ENCODE measurements around the gene HOXD4.

HOXD4 gene

DNA sequence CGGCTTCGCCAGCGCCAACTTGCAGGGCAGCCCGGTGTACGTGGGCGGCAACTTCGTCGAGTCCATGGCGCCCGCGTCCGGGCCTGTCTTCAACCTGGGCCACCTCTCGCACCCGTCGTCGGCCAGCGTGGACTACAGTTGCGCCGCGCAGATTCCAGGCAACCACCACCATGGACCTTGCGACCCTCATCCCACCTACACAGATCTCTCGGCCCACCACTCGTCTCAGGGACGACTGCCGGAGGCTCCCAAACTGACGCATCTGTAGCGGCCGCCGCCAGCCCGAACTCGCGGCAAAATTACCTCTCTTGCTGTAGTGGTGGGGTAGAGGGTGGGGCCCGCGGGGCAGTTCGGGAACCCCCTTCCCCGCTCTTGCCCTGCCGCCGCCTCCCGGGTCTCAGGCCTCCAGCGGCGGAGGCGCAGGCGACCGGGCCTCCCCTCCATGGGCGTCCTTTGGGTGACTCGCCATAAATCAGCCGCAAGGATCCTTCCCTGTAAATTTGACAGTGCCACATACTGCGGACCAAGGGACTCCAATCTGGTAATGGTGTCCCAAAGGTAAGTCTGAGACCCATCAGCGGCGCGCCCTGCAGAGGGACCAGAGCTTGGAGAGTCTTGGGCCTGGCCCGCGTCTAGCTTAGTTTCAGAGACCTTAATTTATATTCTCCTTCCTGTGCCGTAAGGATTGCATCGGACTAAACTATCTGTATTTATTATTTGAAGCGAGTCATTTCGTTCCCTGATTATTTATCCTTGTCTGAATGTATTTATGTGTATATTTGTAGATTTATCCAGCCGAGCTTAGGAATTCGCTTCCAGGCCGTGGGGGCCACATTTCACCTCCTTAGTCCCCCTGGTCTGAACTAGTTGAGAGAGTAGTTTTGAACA is 20.9 kb downstream of the HOXD4 start:
- no peak for DNase-seq (ENCODE audit: low read depth)
- TF ChIP-seq, protein P1, sequence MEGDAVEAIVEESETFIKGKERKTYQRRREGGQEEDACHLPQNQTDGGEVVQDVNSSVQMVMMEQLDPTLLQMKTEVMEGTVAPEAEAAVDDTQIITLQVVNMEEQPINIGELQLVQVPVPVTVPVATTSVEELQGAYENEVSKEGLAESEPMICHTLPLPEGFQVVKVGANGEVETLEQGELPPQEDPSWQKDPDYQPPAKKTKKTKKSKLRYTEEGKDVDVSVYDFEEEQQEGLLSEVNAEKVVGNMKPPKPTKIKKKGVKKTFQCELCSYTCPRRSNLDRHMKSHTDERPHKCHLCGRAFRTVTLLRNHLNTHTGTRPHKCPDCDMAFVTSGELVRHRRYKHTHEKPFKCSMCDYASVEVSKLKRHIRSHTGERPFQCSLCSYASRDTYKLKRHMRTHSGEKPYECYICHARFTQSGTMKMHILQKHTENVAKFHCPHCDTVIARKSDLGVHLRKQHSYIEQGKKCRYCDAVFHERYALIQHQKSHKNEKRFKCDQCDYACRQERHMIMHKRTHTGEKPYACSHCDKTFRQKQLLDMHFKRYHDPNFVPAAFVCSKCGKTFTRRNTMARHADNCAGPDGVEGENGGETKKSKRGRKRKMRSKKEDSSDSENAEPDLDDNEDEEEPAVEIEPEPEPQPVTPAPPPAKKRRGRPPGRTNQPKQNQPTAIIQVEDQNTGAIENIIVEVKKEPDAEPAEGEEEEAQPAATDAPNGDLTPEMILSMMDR (IDR thresholded peaks at IDR 0.05; ENCODE audit: low read length, missing control alignments) = no peak
- H3K4me3 ChIP-seq (replicated peaks; ENCODE audit: low read depth, low read length) = no peak overlapping the region

DNA sequence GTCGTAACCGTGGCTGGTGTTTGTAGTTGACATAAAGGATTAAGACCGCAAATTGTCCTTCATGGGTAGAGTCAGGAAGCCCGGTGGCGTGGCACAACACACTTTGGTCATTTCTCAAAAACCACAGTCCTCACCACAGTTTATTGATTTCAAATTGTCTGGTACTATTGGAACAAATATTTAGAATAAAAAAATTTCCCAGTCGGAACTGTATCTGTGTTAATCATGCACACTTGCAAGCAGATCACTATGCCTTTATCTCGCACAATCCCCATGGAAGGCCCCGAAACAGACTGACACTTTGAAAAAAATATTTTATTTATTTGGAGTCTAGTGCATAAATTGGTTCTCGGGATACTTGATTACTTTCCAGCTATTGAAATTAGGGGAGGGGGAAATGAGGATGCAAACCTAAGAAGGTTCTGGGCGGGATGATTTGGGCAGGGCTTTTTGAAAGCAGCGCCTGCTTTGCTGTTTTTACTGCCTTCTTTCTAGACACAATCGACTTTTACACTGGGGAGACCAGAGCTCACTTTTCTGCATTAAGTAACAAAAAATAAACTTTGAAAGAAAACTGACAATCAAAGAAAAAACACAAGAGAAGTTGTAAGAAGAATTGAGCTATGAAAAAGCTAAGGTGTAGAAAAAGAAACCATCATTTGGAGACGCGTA is 21.7 kb downstream of the HOXD4 start:
- DNase-seq (ENCODE audit: low read depth) = no peak
- TF ChIP-seq, protein P1 (IDR thresholded peaks at IDR 0.05; ENCODE audit: low read length, missing control alignments) = no peak
- no peak overlapping the region for H3K4me3 ChIP-seq (replicated peaks; ENCODE audit: low read depth, low read length)

DNA sequence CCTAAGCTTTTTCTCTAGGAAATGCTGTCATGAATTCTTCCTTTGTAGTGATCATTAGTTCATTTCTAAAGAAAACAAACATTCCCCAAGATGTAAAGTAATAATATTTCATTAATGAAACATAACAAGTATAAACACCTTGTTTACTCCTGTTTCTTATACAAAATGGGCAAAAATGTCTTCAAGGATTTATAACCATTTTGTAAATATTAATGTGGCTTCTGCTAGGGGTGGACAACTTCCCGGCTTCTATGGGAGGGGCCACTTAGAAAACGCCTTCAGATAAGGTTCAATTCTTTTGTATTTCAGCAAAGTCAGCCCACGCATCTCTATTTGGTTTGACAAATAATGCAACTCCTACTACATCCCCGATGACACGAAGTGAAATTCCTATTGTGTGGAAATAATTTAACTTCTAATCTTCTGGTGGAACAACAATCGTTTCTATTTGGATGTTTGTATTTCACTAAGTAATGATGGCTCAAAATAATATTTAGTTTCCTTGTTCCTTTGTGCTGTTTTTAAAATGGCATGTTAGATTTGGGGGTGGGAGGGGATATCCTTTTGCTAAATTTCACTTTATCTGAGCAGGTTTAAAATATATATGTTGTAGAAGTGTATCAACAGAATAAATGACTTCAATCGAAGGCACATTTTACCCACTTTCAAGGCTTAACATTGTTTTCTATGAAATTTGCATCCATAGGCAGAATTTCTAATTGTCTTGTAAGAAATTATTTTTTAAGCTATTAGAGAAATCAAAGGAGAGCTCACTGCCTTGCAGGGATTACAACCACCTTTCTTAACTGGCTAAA is 22.4 kb downstream of the HOXD4 start:
- H3K4me3 ChIP-seq (replicated peaks; ENCODE audit: low read depth, low read length) = no peak overlapping the region
- no peak for DNase-seq (ENCODE audit: low read depth)
- TF ChIP-seq, protein P1 (IDR thresholded peaks at IDR 0.05; ENCODE audit: low read length, missing control alignments) = no peak

DNA sequence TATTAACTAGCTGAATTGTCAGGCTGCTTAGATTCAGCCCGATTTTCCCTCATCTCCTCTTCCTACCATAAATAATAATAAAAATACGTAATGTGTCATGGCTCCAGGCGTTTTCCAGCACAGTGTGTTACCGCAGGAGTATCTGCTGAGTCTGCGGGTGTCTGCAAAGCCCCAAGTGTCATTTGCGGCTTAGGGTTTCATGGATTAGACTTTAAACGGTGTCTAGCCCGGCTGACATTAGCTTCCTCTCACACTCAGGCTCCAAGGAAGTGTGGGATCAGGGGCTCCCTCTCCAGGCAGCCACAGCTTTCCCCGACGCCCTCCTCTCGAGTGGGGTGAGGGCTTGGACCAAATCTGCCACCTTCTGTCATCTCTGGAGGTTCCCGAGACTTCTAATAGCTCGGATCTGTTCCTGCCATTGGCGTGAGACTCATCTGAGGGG is 23.1 kb downstream of the HOXD4 start:
- TF ChIP-seq, protein P1 (IDR thresholded peaks at IDR 0.05; ENCODE audit: low read length, missing control alignments) = no peak
- no peak for DNase-seq (ENCODE audit: low read depth)

DNA sequence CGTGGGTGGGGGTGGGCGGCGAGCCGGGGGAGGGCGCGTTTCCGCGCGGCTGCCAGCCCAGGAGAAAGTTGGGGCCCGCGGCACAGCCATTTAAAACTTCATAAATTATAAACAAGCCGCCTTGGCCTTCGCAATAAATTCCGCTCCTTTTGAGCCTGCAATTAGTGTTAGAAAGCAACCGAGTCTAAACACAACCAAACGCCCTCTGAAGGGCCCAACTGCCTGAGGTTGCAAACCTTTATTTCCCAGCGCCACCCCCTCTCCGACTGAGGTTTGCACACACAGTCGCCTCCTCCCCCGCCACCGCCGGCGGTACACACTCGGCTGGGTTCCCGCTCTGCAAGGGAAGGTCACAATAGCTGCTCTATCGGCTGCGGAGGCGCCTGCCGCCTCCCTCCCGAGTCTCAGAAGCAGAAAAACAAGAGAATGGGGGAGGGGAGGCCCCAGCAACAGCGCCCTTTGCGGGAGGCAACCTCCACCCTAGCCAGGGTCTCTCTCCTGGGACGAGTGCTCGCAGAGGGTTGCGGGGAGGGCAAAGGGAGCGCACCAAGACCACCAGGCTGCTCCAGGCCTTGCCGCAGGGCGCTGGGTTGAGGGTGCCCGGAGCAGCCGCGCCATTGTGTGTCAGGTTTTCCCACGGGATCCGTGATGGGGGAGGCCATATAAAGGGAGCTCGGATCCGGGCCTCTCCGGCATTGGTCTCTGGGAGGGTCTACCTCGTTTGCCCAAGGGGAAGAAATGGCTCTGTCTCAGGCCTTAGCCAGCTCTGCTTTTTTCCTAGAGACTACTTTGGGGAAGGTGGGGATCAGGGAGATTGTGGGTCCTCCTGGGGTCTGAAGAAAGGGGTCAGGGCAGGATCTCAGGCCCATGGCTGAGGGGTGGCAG is 23.7 kb downstream of the HOXD4 start:
- H3K4me3 ChIP-seq (replicated peaks; ENCODE audit: low read depth, low read length) = no peak overlapping the region
- TF ChIP-seq, protein P1 (IDR thresholded peaks at IDR 0.05; ENCODE audit: low read length, missing control alignments) = no peak
- DNase-seq (ENCODE audit: low read depth) = no peak

More for the DNA sequence above, 23.1 kb downstream of the HOXD4 start:
- no peak overlapping the region for H3K4me3 ChIP-seq (replicated peaks; ENCODE audit: low read depth, low read length)

Measured in fibroblast of pulmonary artery (primary cell).